ENCODE results near the gene RPLP1. TPM values are rescaled to one million over a fixed set of nuclear protein-coding genes. Genes with fewer than 3 reads are reported as not detected.
"Not testable (repeated sequence)": the region's sequence is repeated elsewhere in the genome, so short reads cannot be mapped to it uniquely, and the experiment has no call there.

Gene RPLP1
- total RNA-seq, 4 donors from 2014 or later: 849 to 1,174 (median 925) TPM

- intact Hi-C loops (cut with DNase I; ENCODE audit: low total_unique reads) (no loop called here), in situ Hi-C loops (cut with MboI; ENCODE audit: low sequenced_read_pairs in 4 of 4) (no loop called here)
- ATAC-seq: no peak
- Histone ChIP-seq H3K27me3 (no peaks in the 10 kb centered on the region), H3K9me3 (no peaks in the 10 kb centered on the region), H3K4me1 (no peaks in the 10 kb centered on the region), H3K36me3 (no peaks in the 10 kb centered on the region), H3K27ac (no peak overlapping the region), H3K4me3 (no peak overlapping the region)
- TF ChIP-seq CTCF (IDR thresholded peaks at IDR 0.05 in 4 of 5, conservative IDR thresholded peaks at IDR 0.05 in 1 of 5): no peak
- no peak for TF ChIP-seq POLR2A (IDR thresholded peaks at IDR 0.05)
- DNase-seq: no peak
Observed at GRCh38 chr15:69443032-69443611, 9.5 kb upstream of the RPLP1 start.

GRCh38 chr15:69444686-69445085 is 7.9 kb upstream of the RPLP1 start:
- DNase-seq (no peak), ATAC-seq (no peak)
- no peak overlapping the region for H3K27ac ChIP-seq
- no peaks in the 10 kb centered on the region for H3K4me1 ChIP-seq
- H3K4me3 ChIP-seq: no peak overlapping the region
- no peak for TF ChIP-seq CTCF (IDR thresholded peaks at IDR 0.05 in 4 of 5, conservative IDR thresholded peaks at IDR 0.05 in 1 of 5)
- no peak for TF ChIP-seq POLR2A (IDR thresholded peaks at IDR 0.05)
- in situ Hi-C loops (cut with MboI; ENCODE audit: low sequenced_read_pairs in 4 of 4) (no loop called here), intact Hi-C loops (cut with DNase I; ENCODE audit: low total_unique reads) (no loop called here)
- no peaks in the 10 kb centered on the region for H3K36me3 ChIP-seq
- H3K9me3 ChIP-seq: no peaks in the 10 kb centered on the region
- H3K27me3 ChIP-seq: no peaks in the 10 kb centered on the region

GRCh38 chr15:69446953-69447352 is 5.7 kb upstream of the RPLP1 start:
- Histone ChIP-seq H3K27me3 (no peaks in the 10 kb centered on the region), H3K4me3 (no peak overlapping the region), H3K27ac (no peak overlapping the region), H3K36me3 (no peaks in the 10 kb centered on the region), H3K9me3 (no peaks in the 10 kb centered on the region), H3K4me1 (peaks cover 2 to 5% of the 10 kb centered on the region in 2 donors)
- ATAC-seq (no peak), DNase-seq (no peak)
- in situ Hi-C loops (cut with MboI; ENCODE audit: low sequenced_read_pairs in 4 of 4) (no loop called here), intact Hi-C loops (cut with DNase I; ENCODE audit: low total_unique reads) (no loop called here)
- TF ChIP-seq POLR2A (IDR thresholded peaks at IDR 0.05) (no peak), CTCF (IDR thresholded peaks at IDR 0.05 in 4 of 5, conservative IDR thresholded peaks at IDR 0.05 in 1 of 5) (no peak)

GRCh38 chr15:69450221-69450620 is 2.4 kb upstream of the RPLP1 start:
- H3K27me3 ChIP-seq; H3K27ac ChIP-seq; H3K4me3 ChIP-seq; DNase-seq; H3K9me3 ChIP-seq; ATAC-seq; in situ Hi-C loops (cut with MboI; ENCODE audit: low sequenced_read_pairs in 4 of 4): not testable (repeated sequence)
- intact Hi-C loops (cut with DNase I; ENCODE audit: low total_unique reads): loop anchor here (5.0 to 10.0 kb wide), 3 partner anchors 342 to 1175 kb away; partner anchors contain the start of gene FEM1B
- peaks cover 17 to 25% of the 10 kb centered on the region in 2 donors for H3K4me1 ChIP-seq
- peaks cover 0 to 15% of the 10 kb centered on the region in 2 donors for H3K36me3 ChIP-seq

- Histone ChIP-seq H3K27me3 (no peaks in the 10 kb centered on the region), H3K27ac (peak overlapping the region in 2 of 4 donors; percentile 97 to 99), H3K36me3 (peaks cover 0 to 24% of the 10 kb centered on the region in 2 donors), H3K4me3 (no peak overlapping the region), H3K4me1 (peaks cover 26 to 32% of the 10 kb centered on the region in 2 donors), H3K9me3 (no peaks in the 10 kb centered on the region)
- TF ChIP-seq CTCF (IDR thresholded peaks at IDR 0.05 in 4 of 5, conservative IDR thresholded peaks at IDR 0.05 in 1 of 5) (no peak), POLR2A (IDR thresholded peaks at IDR 0.05) (no peak)
- in situ Hi-C loops (cut with MboI; ENCODE audit: low sequenced_read_pairs in 4 of 4) (no loop called here), intact Hi-C loops (cut with DNase I; ENCODE audit: low total_unique reads) (loop anchor here (5.0 to 10.0 kb wide), 3 partner anchors 341 to 1176 kb away; partner anchors contain the start of gene FEM1B)
- ATAC-seq: no peak
- DNase-seq: no peak
Observed at GRCh38 chr15:69450968-69451695, 1.5 kb upstream of the RPLP1 start.
